ENCODE data around the gene DPEP1. TPM values are rescaled to one million over a fixed set of nuclear protein-coding genes. Genes with fewer than 3 reads are reported as not detected.
"Not testable (repeated sequence)": the region's sequence is repeated elsewhere in the genome, so short reads cannot be mapped to it uniquely, and the experiment has no call there.

Gene DPEP1
- polyA plus RNA-seq, 3 donors = 31.6 to 76.5 (median 60.1) TPM

DNA sequence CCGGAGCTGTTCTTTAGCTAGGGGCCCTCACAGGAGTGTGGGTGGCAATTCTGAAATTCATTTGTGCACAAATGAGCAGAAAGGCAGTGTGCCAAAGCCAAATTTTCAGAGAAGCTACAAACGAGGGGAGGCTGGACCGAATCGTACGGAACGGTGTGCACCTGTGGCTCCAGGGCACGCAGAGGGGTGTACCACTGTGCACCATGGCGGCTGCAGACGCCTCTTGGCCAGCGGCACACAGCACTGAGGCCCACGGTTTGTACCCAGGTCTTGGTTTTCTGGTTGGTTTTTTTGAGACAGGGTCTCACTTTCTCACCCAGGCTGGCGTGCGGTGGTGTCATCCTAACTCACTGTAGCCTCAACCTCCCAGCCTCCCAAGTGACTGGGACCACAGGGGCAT lies 29.1 kb downstream of the DPEP1 start:
- DNase-seq = no peak

GRCh38 chr16:89643769-89644300 lies 30.4 kb downstream of the DPEP1 start:
- no peak for DNase-seq

DNA sequence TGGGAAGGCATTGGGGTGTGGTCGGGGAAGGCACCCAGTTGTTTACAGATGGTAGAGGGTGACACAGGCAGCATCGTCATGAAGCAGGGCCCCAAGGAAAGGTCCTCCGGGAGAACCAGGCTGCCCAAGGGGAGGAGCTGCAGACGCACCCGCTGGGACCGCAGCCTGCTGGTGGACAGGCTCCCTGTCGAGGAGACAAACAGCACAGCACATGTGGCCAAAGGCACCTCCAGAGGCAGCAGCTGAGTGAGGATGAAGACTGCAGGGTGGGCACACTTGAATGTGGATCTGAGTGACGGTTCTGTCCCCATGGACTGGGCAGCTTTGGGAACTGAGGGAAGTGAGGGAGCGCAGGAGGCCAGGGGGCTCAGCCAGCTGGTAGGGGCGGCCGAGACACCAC lies 31.7 kb downstream of the DPEP1 start:
- no peak for DNase-seq

- DNase-seq = no peak
These were observed 32.8 kb downstream of the DPEP1 start for GRCh38 chr16:89646270-89646669.

GRCh38 chr16:89646906-89647305 lies 33.5 kb downstream of the DPEP1 start:
- DNase-seq = no peak

- no peak for DNase-seq
These were observed 38.1 kb downstream of the DPEP1 start for GRCh38 chr16:89651584-89651983.

DNA sequence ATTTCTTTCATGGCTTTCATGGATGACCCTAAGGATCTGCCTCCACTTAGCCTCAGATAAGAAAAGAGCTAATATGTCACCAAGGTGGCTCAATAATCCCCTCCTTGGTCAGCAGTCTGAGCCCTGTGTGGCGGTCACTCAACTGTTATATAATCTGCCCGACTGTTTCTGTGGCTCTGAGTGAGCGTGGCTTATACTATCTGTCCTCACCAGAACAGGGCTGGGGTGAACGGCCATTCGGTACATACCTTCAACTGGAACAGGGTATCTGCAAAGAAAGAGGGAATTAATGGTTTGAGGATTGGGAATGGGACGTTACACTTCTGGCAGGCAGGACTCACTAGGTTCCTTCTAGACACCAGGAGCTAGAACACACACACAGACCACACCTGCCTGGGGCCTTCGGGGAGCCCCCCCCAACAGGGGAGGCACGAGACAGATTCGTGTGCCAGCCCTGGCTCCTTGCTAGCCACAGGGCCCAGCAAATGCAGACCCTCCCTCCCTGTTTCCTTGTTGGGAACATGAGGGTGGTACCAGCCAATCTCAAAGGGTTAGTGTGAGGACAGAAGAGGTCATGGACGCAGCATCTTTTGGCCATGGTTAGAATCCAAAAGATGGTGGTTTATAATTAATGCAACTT lies 40.3 kb downstream of the DPEP1 start:
- DNase-seq = no peak

DNA sequence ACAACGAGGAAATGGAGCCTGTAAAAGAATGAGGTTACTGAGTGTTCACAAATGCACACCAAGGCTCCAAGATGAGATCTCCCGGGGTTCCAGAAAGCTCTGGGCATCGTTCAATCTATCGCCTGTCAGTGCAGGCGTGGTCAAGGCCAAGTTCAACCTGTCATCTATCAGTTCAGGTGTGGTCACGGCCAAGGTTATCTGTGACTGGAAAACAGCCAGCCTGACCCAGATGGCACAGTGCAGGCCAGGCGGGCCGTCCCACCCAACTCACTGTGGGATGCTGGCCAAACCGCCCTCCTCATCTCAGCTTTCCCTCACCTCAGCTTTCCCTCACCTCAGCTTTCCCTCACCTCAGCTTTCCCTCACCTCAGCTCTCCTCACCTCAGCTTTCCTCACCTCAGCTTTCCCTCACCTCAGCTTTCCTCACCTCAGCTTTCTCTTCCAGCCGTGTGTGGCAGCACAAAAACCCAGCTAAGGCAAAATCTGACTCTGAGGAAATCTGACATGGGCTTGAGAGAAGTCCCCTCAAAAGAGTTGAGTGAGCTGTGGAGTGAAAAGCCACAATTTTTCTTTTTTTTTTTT lies 41.7 kb downstream of the DPEP1 start:
- DNase-seq = no peak

DNA sequence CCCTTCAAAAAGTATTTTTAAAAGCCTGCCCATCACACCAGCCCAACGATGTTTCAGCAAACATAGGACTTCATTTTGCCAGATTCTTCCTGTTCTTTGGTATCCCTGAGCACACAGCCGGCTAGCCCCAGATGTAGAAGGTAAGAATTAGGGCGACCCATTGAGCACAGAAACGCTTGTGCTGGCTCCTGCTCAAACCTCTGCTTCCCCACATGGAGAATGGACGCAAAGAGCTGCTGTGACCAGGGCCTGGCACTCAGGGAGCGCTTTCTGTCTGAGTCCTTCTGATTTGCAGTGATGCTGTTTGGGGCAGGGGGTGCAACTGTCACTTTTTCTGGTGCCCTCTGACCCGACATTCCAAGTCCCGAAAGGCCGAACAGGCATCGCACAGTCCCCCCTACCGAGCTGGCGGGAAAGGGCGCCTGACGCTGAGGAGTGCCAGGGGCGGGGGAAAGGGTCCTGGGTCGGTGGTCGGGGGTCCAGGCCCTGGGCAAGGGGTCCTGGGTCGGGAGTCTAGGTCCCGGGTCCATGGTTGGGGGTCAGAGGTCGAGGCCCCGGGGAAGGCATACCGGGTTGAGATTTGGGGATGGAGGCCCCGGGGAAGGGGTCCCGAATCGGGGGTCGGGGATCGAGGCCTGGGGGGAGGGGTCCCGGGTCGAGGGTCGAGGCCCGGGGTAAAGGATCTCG lies 43.1 kb downstream of the DPEP1 start:
- DNase-seq = no peak

GRCh38 chr16:89657442-89658220 lies 44.2 kb downstream of the DPEP1 start, which contains the start of the genes CHMP1A and SPATA33:
Gene CHMP1A, minus strand, starts transcription at chr16:89657708. Its CDS starts 120 bp downstream, at chr16:89657588.
Gene SPATA33, plus strand, starts transcription at chr16:89657836. Its CDS starts 76 bp downstream, at chr16:89657912.
- DNase-seq = peak; percentile 86

DNA sequence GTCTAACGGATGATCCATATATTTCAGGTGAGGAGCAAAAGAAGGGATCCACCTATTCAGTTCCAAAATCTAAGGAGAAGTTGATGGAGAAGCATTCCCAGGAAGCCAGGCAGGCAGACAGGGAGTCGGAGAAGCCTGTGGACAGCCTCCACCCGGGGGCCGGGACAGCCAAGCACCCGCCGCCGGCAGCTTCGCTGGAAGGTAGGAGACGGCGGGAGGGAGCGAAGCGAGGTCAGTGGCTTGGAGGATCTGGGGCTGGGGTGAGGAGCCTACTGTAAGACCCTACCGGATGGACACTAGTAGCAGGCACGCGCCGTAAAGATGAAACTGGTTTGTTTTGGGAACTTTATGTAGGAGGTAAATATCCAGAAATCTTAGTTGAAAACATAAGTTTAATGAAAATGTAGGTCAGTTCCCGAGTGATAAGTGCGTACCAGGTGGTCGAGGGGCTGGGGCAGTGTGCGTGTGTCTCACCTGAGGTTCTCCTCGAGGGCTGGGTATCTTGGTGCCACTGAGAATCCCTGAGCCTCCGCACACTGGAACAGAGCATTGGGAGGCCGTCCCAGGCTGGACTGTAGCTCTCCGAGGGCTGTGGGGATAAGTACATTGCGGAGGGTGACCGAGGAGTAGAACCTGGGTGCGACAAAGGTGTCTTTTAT lies 44.9 kb downstream of the DPEP1 start:
- DNase-seq = no peak

DNA sequence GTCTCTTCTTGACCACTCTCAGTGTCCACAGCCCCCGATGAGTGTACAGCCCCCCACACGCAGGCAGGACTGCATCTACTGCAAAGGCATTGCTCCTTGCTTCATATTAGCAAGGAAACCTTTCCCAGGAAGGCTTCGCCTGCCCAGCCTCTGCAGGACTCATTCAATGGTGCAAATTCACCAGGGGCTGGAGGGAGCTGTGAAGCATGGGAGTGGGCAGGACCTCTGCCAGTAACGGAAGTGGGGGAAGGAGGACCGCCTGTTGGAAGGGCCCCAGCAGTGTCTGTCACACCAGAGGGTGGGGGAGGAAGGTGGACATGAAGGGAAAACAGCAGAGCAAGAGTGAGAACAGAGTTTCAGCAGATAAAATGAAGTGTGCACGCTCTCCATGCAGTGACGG lies 46.7 kb downstream of the DPEP1 start:
- DNase-seq = no peak

GRCh38 chr16:89661215-89661614 lies 47.8 kb downstream of the DPEP1 start:
- DNase-seq = no peak

DNA sequence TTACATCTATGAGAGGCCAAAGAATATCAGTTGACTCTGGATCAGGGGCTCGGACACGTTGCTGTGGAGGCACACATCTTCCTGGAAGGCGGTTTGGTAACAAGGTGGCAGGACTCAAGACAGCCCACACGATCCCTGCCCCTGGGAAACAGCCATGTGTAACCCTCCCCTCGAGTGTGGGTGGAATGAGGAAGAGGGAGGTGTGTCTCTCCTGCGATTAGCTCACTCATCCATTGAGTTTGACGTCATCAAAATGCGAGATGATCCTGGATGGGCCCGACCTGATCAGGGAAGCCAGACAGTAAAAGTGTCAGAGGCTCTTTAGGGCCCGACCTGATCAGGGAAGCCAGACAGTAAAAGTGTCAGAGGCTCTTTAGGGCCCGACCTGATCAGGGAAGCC lies 50.8 kb downstream of the DPEP1 start:
- DNase-seq = not testable (repeated sequence)

- not testable (repeated sequence) for DNase-seq
These were observed 53.6 kb downstream of the DPEP1 start for GRCh38 chr16:89667000-89667399.

- DNase-seq = no peak
These were observed 54.2 kb downstream of the DPEP1 start for GRCh38 chr16:89667633-89668032.

- no peak for DNase-seq
These were observed 55.3 kb downstream of the DPEP1 start for GRCh38 chr16:89668790-89669158.

DNA sequence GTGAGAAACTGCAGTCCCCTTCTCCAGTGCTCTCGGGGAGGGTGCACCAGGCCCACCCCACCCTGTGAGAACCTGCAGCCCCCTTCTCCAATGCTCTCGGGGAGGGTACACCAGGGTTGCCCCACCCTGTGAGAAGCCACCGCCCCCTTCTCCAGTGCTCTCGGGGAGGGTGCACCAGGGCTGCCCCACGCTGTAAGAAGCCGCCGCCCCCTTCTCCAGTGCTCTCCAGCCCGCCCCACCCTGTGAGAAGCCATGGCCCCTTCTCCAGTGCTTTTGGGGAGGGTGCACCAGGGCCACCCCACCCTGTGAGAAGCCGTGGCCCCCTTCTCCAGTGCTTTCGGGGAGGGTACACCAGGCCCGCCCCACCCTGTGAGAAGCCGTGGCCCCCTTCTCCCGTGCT lies 56.3 kb downstream of the DPEP1 start:
- no peak for DNase-seq

DNA sequence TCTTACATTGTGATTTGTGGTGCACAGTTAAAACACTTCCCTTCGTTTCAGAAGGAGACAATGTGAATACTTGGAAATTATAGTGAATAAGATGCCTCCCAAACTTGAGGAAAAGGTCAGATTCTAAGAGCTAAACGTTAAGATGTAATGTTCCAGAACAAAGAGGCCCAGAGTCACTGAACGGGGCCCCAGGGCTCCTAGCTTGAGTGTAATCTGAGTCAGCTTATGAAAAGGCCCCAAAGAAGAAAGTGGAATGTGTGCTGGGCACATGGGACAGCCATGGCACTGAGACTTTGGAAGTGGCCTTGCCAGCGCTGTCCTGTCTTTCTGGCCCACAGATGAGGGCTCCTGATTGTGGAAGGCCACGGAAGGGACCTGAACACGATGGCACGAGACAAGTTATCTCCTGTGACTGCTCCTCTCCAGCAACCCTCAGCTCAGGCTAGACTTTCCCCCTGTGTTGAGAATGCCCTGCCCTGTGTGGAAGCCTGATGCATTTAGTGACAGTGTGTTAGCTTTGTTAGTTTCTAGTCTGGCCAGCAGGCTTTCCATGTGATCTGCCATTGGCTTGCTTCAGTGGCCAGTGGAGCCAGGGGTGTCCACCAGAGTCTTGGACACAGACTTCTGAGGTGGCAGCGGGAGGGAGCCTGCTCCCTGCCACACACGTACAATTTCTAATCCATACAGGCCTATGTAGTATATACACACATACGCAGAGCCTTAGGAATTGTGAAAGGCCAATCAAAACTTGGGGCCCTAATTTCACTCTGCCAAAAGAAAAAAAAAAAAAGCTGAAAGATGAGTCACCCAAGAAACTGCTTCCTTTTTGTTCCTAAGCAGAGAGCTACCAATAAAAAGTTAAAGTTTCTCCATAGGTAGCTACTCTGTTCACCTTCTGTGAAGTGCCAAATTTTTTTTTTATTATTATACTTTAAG lies 57.3 kb downstream of the DPEP1 start:
- DNase-seq = no peak

DNA sequence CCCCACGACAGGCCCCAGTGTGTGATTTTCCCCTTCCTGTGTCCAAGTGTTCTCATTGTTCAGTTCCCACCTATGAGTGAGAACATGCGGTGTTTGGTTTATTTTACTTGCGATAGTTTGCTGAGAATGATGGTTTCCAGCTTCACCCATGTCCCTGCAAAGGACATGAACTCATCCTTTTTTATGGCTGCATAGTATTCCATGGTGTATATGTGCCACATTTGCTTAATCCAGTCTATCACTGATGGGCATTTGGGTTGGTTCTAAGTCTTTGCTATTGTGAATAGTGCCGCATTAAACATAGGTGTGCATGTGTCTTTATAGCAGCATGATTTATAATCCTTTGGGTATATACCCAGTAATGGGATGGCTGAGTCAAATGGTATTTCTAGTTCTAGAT lies 58.1 kb downstream of the DPEP1 start:
- DNase-seq = not testable (repeated sequence)

All from renal pelvis (tissue), 4 donors.